HG03460 (cell line): Measurements from ENCODE around the gene IZUMO4.

ENCODE experiments used
- ATAC-seq: cut with Tn5 transposase; IDR thresholded peaks from one replicate; pipeline ENCODE4 v1.9.1; 2021; ENCODE audit not compliant: unreplicated experiment

Gene IZUMO4

DNA sequence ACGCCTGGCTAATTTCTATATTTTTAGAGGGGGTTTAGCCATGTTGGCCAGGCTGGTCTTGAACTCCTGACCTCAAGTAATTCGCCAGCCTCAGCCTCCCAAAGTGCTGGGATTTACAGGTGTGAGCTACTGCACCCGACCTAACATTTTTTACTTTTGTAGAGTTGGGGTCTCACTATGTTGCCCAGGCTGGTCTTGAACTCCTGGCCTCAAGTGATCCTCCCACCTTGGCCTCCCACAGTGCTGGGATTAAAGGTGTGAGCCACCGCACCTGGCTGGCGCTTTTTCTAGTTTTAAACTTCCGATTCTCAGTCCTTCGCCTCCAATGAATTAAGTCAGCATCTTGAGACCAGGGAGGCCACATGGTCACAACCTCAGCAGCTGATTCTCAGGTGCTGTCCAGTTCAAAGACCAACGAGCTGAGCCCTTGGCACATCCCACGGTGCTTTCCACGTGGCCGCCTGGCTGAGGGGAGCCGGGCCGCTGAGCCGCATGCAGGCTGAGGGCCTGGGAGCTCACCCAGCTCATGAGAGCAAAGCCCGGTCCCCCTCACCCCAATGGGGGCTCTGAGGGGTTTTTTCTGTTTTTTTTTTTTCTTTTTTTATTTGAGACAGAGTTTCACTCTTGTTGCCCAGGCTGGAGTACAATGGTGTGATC lies 45.6 kb downstream of the IZUMO4 start:
- ATAC-seq = no peak

DNA sequence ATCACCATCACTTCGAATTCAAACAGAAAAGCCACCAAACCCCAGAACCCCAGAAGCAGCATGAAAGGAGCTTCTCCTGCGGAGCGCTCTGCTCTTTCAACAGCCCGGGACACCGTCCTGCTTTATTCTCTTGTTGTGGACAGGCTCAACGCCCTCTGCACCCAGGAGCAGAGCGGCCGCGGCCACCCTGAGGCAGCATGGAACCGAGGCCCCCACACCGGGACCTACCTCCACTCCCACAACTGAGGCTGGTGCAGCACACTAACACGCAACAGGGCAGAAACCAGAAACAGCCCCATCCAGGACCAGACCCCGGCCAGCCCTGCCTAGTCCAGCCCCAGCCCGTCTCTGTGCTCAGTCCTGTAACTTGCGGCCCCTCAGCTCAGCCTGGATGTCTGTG lies 47.5 kb downstream of the IZUMO4 start:
- ATAC-seq = no peak

DNA sequence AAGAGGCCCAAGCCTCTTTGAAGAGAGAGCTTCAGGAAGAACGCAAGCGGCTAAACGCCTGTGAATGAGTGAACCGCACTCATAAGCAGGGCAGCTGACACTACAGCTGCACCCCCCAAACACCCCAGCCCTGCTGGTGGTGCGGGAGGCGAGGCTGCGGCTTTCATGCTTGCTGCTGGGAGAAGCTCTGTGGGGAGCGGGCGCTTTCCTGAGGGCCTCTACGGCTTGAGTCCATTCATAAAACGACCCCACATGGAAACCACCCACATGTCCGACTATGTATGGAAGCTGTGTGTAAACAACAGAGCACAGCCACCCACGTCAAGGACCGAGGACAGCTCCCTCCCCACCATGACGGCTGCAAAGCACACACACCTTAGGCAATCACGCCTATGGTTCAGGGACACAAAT lies 49.1 kb downstream of the IZUMO4 start:
- ATAC-seq = no peak

DNA sequence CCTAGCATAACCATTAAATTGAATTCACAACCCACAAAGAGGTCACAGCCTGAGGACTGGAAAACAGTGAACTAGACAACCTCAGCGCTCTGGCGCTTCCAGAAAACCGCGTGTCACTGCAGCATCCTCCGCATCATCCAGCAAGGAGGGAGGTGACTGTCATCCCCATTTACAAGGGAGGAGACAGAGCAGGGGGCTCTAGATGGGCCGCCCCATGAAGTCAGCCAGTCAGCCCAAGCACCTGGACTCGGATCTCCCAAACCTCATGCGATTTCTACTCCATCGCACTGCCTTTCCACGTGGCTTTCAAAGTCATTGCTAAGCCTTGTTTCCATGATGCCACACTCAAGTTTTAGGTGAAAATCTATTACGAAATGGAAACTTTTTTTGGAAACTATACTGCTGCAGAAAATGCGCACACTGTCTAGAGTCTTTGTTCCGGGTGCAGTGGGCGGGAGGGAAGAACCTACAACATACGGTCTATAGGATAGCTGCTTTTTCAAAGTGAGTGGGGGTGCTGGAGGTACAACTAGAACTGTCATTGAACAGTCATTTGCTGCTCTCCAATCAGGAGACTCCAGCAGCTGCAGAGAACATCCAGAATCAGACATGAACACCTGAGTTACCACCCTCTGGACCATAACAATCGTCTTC lies 51.9 kb downstream of the IZUMO4 start:
- no peak for ATAC-seq
